ENCODE results near the gene DDI1. TPM values are rescaled to one million over a fixed set of nuclear protein-coding genes. Genes with fewer than 3 reads are reported as not detected.

DDI1 gene
- total RNA-seq (2012; rRNA removed) (not detected in 2 replicates), polyA plus RNA-seq (2012; rRNA removed) (not detected in 2 replicates), Bru-seq, nascent RNA (not detected), BruChase-seq, experiment 1, labeled RNA remaining after a 6-hour chase (not detected), BruChase-seq, experiment 2, labeled RNA remaining after a 2-hour chase (not detected)
- polyA plus RNA-seq (2012; cell fraction: cytosol; rRNA removed) = not detected in 2 replicates
- polyA plus RNA-seq (2012; cell fraction: nucleus; rRNA removed; ENCODE audit: low replicate concordance) = 0.02 TPM in 1 of 2 replicates, not detected in the other
- long read RNA-seq = 0 reads

DNA sequence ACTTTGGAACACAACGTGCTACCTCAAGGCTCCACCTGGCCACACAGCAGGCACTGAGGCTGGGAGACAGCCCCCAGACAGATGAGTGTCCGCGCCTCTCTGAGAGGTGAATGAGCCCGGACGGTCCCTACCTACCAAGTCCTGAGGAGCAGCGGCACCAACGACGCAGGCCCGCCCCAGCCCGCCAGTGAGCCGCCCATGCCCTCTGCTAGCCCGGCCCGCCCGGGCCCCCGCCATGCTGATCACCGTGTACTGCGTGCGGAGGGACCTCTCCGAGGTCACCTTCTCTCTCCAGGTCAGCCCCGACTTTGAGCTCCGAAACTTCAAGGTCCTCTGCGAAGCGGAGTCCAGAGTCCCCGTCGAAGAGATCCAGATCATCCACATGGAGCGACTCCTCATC lies at the start of gene DDI1:
Gene DDI1 (plus strand): TSS at position 53 of the 400 bp plus-strand sequence. CDS start 183 bp downstream, at position 236.
- H2AK9ac ChIP-seq (replicated peaks; ENCODE audit: low read depth, low read length, poor library complexity) = no peak within 1 kb of the TSS
- TF ChIP-seq MXI1 (IDR thresholded peaks at IDR 0.05; ENCODE audit: borderline replicate concordance, low read depth, low read length) (no peak), CEBPB (IDR thresholded peaks at IDR 0.05; ENCODE audit: low read depth, low read length) (no peak), POLR2A (IDR thresholded peaks at IDR 0.05; ENCODE audit: low read depth, low read length) (no peak), NFE2L2 (IDR thresholded peaks at IDR 0.05; ENCODE audit: low read depth, low read length) (no peak), CHD1 (IDR thresholded peaks at IDR 0.05; ENCODE audit: low read depth, low read length) (no peak), MAZ (IDR thresholded peaks at IDR 0.05; ENCODE audit: borderline replicate concordance, low read depth, low read length) (no peak), BHLHE40 (IDR thresholded peaks at IDR 0.05; ENCODE audit: low read depth, low read length) (no peak), RAD21 (IDR thresholded peaks at IDR 0.05; ENCODE audit: low read length) (no peak), RFX5 (IDR thresholded peaks at IDR 0.05; ENCODE audit: low read depth, low read length) (no peak), FOS (IDR thresholded peaks at IDR 0.05; ENCODE audit: low read depth, low read length) (no peak), MAFK (IDR thresholded peaks at IDR 0.05; ENCODE audit: low read depth, low read length) (no peak), SMC3 (IDR thresholded peaks at IDR 0.05; ENCODE audit: low read depth, low read length) (no peak)
- TF ChIP-seq, protein P1, sequence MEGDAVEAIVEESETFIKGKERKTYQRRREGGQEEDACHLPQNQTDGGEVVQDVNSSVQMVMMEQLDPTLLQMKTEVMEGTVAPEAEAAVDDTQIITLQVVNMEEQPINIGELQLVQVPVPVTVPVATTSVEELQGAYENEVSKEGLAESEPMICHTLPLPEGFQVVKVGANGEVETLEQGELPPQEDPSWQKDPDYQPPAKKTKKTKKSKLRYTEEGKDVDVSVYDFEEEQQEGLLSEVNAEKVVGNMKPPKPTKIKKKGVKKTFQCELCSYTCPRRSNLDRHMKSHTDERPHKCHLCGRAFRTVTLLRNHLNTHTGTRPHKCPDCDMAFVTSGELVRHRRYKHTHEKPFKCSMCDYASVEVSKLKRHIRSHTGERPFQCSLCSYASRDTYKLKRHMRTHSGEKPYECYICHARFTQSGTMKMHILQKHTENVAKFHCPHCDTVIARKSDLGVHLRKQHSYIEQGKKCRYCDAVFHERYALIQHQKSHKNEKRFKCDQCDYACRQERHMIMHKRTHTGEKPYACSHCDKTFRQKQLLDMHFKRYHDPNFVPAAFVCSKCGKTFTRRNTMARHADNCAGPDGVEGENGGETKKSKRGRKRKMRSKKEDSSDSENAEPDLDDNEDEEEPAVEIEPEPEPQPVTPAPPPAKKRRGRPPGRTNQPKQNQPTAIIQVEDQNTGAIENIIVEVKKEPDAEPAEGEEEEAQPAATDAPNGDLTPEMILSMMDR (conservative IDR thresholded peaks at IDR 0.05; ENCODE audit: low read depth, low read length) = no peak
- TF ChIP-seq, protein P2, sequence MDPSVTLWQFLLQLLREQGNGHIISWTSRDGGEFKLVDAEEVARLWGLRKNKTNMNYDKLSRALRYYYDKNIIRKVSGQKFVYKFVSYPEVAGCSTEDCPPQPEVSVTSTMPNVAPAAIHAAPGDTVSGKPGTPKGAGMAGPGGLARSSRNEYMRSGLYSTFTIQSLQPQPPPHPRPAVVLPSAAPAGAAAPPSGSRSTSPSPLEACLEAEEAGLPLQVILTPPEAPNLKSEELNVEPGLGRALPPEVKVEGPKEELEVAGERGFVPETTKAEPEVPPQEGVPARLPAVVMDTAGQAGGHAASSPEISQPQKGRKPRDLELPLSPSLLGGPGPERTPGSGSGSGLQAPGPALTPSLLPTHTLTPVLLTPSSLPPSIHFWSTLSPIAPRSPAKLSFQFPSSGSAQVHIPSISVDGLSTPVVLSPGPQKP (IDR thresholded peaks at IDR 0.05; ENCODE audit: borderline replicate concordance, low read depth, low read length) = no peak
- TF ChIP-seq, protein P3, sequence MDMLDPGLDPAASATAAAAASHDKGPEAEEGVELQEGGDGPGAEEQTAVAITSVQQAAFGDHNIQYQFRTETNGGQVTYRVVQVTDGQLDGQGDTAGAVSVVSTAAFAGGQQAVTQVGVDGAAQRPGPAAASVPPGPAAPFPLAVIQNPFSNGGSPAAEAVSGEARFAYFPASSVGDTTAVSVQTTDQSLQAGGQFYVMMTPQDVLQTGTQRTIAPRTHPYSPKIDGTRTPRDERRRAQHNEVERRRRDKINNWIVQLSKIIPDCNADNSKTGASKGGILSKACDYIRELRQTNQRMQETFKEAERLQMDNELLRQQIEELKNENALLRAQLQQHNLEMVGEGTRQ (IDR thresholded peaks at IDR 0.05; ENCODE audit: low read depth, low read length) = no peak
- no peak within 1 kb of the TSS for H3K4me3 ChIP-seq (ENCODE audit: insufficient read depth, low read depth, low read length)
- peak within 1 kb of the TSS; percentile 12; the same call in 1 of the 2 replicates for H2BK120ac ChIP-seq (ENCODE audit: low read depth, low read length)
- BruUV-seq (replicated peaks) = no TSS peak
- no peak for DNase-seq
- no peak for ATAC-seq (ENCODE audit: low read depth)
- no peak within 1 kb of the TSS; the same call in 1 of the 2 replicates for H3K4ac ChIP-seq (ENCODE audit: low read depth, low read length)
- H3K9ac ChIP-seq (ENCODE audit: low read depth, low read length) = no peak within 1 kb of the TSS
- peak within 1 kb of the TSS; percentile 20; the same call in 1 of the 2 replicates for H4K91ac ChIP-seq (ENCODE audit: insufficient read depth, low read depth, low read length)
- dilution Hi-C loops (cut with HindIII; ENCODE audit: low sequenced_read_pairs, unreplicated experiment) = no loop called here
- no peak within 1 kb of the TSS for H3K56ac ChIP-seq (ENCODE audit: extremely low read depth, insufficient read depth, low read length)
- 0 out of 2 replicates have a peak within 1 kb of the TSS, but pooled peaks have one; percentile 63 for H2BK20ac ChIP-seq (ENCODE audit: low read depth, low read length)
- H3K79me1 ChIP-seq (ENCODE audit: low read depth in 1 of 2, low read length in 2 of 2) = no peaks in the 10 kb centered on the region
- H2AFZ ChIP-seq (replicated peaks; ENCODE audit: low read length, poor library complexity) = no peak within 1 kb of the TSS
- ChIA-PET CTCF (no interaction called here), POLR2A (ENCODE audit: unreplicated experiment) (no interaction called here)
- H3K27me3 ChIP-seq (ENCODE audit: control insufficient read depth, insufficient read depth, low read length) = no peaks in the 10 kb centered on the region
- no peak within 1 kb of the TSS for H3K14ac ChIP-seq (replicated peaks; ENCODE audit: low read depth, low read length)
- H4K20me1 ChIP-seq (ENCODE audit: insufficient read depth, low read length) = no peaks in the 10 kb centered on the region
- H3K4me2 ChIP-seq (ENCODE audit: low read depth, low read length) = no peak within 1 kb of the TSS
- peak within 1 kb of the TSS; percentile 83; the same call in 1 of the 2 replicates for H3K18ac ChIP-seq (ENCODE audit: low read depth, low read length)
- H2BK5ac ChIP-seq (ENCODE audit: low read depth, low read length, poor library complexity, severe bottlenecking) = no peak within 1 kb of the TSS
- H2AK5ac ChIP-seq (ENCODE audit: low read depth, low read length) = peak within 1 kb of the TSS; percentile 59; the same call in 1 of the 2 replicates
- H3K27ac ChIP-seq (ENCODE audit: insufficient read depth, low read length) = no peak within 1 kb of the TSS
- H3K36me3 ChIP-seq (ENCODE audit: control insufficient read depth, insufficient read depth, low read length) = no peaks in the 10 kb centered on the region
- H3K9me1 ChIP-seq (ENCODE audit: insufficient read depth, low read length) = no peaks in the 10 kb centered on the region
- H4K8ac ChIP-seq (ENCODE audit: low read depth in 2 of 2, low read length in 2 of 2) = no peak within 1 kb of the TSS
- no peaks in the 10 kb centered on the region for H3K9me3 ChIP-seq (ENCODE audit: control insufficient read depth, insufficient read depth, low read length)
- in situ Hi-C loops (cut with MboI; ENCODE audit: low sequenced_read_pairs) = no loop called here
- peak within 1 kb of the TSS; percentile 15; the same call in 2 of the 3 replicates for H2BK15ac ChIP-seq (ENCODE audit: low read depth, low read length)
- H4K5ac ChIP-seq (ENCODE audit: low read depth, low read length) = 0 out of 2 replicates have a peak within 1 kb of the TSS, but pooled peaks have one; percentile 26
- WGBS, 2 experiments (ENCODE audit: extremely low coverage in 2 of 2, insufficient read length in 1 of 2) = 99% methylated on average over 14 of the region's 26 CpGs; no CpG with 5 or more reads in 1 of the 2 experiments
- peaks cover 4% of the 10 kb centered on the region for H3K4me1 ChIP-seq (ENCODE audit: control insufficient read depth, insufficient read depth, low read length)
- no peak within 1 kb of the TSS for H3K23ac ChIP-seq (ENCODE audit: low read depth, low read length)
- intact Hi-C loops (cut with micrococcal nuclease) = no loop called here

Measured in IMR-90 (cell line).